Gastrocnemius medialis (tissue), 4 donors: Measurements from ENCODE around the gene SLC35F6. TPM values are rescaled to one million over a fixed set of nuclear protein-coding genes. Genes with fewer than 3 reads are reported as not detected.
A peak's percentile ranks its signal among the peaks of the same experiment; 100 is the strongest.

Experiments
- ATAC-seq, 2 donors: fragments of 150-250 bp; one replicate each; pipeline ENCODE4 v1.9.1; 2016
- DNase-seq, 2 donors: peaks; one replicate each; pipeline ENCODE4 v3.0.0-alpha.2; 2019
- H3K27ac ChIP-seq, 4 donors: fragments of 200-600 bp; sonication (generic); 1 replicate in 1 of 4; 2 replicates in 3 of 4; pipeline ENCODE4 v1.5.1; 2016 to 2018; ENCODE audit warnings: mild to moderate bottlenecking in 2 of 4, moderate library complexity in 1 of 4
- H3K27me3 ChIP-seq, 3 donors: fragments of 200-600 bp; sonication (generic) in 2 of 3; 1 replicate in 1 of 3; 2 replicates in 2 of 3; pipeline versions ENCODE4 v1.5.1 to v1.6.0; 2016 to 2019; ENCODE audit warnings: mild to moderate bottlenecking in 1 of 3, moderate library complexity in 1 of 3
- H3K36me3 ChIP-seq, 2 donors: fragments of 200-600 bp; sonication (generic) in 1 of 2; one replicate each; pipeline ENCODE4 v1.5.1; 2017 to 2018
- H3K4me1 ChIP-seq, 2 donors: fragments of 200-600 bp; sonication (generic) in 1 of 2; one replicate each; pipeline ENCODE4 v1.5.1; 2016 to 2017; ENCODE audit warnings: mild to moderate bottlenecking in 2 of 2
- H3K4me3 ChIP-seq, 4 donors: fragments of 200-600 bp; sonication (generic) in 3 of 4; 1 replicate in 1 of 4; 2 replicates in 3 of 4; pipeline ENCODE4 v1.5.1; 2016 to 2019; ENCODE audit warnings: mild to moderate bottlenecking in 2 of 4
- H3K9me3 ChIP-seq, 3 donors: fragments of 200-600 bp; sonication (generic) in 2 of 3; 1 replicate in 1 of 3; 2 replicates in 2 of 3; pipeline ENCODE4 v1.5.1; 2016 to 2019
- POLR2A ChIP-seq, 2 donors: fragments of 450-650 bp; IDR thresholded peaks; one replicate each; pipeline ENCODE4 v1.6.1; 2017; ENCODE audit warnings: antibody characterized with exemption in 2 of 2, mild to moderate bottlenecking in 2 of 2, moderate library complexity in 2 of 2
- in situ Hi-C, 4 donors: fragments of 200-750 bp; cut with MboI; loops; one replicate each; pipeline versions ENCODE4 v1.15.0 to v1.8.0; 2017; ENCODE audit warnings: low sequenced_read_pairs in 4 of 4
- intact Hi-C: fragments of 100-400 bp; cut with DNase I; formaldehyde crosslinking; loops from one replicate; pipeline ENCODE4 v1.15.1; 2023; ENCODE audit warnings: low total_unique reads
- total RNA-seq, 4 donors: library from RNA; depleted of rRNA; stranded (reverse); fragments of >200 nt; gene quantifications; one replicate each; pipeline versions ENCODE4 v1.1.0 to v1.2.3, GENCODE V29; 2016
- TF ChIP-seq, protein P1 (sequence below), 5 experiments: fragments of 450-650 bp in 3 of 5; fragments of 200-600 bp in 2 of 5; sonication (generic) in 2 of 5; IDR thresholded peaks in 4 of 5; conservative IDR thresholded peaks in 1 of 5; 1 replicate in 4 of 5; 2 replicates in 1 of 5; pipeline ENCODE4 v1.5.1; 2016 to 2019; ENCODE audit warnings: antibody characterized with exemption in 5 of 5, mild to moderate bottlenecking in 3 of 5, moderate library complexity in 3 of 5

SLC35F6 gene
- total RNA-seq, 4 donors from 2014 or later = 37.8 to 54.5 (median 45.9) TPM

DNA sequence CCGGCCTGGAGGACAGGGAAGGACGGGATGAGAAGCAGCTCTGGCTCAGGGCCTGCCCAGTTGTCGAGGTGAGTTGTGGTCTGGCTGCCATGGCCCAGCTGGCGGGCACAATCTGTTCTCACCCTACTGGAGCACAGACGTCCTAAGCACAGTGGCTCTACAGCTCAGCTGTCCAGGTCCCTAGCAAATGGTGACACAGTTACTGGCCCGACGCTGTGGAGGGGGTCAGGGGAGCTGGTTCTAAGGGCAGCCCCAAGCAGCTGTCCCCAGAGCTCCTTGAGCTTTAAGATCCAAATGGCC is 38.6 kb upstream of the SLC35F6 start:
- Histone ChIP-seq H3K36me3 (no peaks in the 10 kb centered on the region), H3K27ac (peak overlapping the region; percentile 64 to 91 (median 80)), H3K4me3 (no peak overlapping the region), H3K27me3 (peaks cover 0 to 7% (median 3%) of the 10 kb centered on the region in 3 donors), H3K4me1 (peaks cover 29 to 50% of the 10 kb centered on the region in 2 donors), H3K9me3 (no peaks in the 10 kb centered on the region)
- ATAC-seq = peak; percentile 57
- intact Hi-C loops = no loop called here
- in situ Hi-C loops = no loop called here
- TF ChIP-seq, protein P1, sequence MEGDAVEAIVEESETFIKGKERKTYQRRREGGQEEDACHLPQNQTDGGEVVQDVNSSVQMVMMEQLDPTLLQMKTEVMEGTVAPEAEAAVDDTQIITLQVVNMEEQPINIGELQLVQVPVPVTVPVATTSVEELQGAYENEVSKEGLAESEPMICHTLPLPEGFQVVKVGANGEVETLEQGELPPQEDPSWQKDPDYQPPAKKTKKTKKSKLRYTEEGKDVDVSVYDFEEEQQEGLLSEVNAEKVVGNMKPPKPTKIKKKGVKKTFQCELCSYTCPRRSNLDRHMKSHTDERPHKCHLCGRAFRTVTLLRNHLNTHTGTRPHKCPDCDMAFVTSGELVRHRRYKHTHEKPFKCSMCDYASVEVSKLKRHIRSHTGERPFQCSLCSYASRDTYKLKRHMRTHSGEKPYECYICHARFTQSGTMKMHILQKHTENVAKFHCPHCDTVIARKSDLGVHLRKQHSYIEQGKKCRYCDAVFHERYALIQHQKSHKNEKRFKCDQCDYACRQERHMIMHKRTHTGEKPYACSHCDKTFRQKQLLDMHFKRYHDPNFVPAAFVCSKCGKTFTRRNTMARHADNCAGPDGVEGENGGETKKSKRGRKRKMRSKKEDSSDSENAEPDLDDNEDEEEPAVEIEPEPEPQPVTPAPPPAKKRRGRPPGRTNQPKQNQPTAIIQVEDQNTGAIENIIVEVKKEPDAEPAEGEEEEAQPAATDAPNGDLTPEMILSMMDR (IDR thresholded peaks at IDR 0.05 in 4 of 5, conservative IDR thresholded peaks at IDR 0.05 in 1 of 5) = no peak
- no peak for TF ChIP-seq POLR2A (IDR thresholded peaks at IDR 0.05)
- peak; percentile 76 to 95 for DNase-seq

DNA sequence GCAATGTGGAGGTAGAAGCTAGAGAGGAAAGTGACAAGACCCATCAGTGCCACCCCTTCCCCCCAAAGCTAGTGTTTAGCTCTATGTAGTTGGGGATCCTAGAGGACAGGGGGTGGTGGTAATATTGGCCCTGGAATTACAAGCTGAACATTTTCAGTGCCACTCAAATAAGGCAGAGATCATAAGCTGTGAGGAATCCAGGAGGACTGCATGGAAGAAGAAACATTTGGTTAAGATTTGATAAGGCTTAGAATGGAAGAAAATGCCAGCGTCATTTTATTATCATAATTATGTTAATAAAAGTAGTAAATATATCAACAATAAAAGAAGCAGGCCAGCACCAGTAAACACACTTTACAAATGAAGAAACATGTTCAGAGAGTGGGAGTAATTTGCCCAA is 37.9 kb upstream of the SLC35F6 start:
- peak overlapping the region in 3 of 4 donors; percentile 72 to 91 (median 89) for H3K27ac ChIP-seq
- intact Hi-C loops = no loop called here

DNA sequence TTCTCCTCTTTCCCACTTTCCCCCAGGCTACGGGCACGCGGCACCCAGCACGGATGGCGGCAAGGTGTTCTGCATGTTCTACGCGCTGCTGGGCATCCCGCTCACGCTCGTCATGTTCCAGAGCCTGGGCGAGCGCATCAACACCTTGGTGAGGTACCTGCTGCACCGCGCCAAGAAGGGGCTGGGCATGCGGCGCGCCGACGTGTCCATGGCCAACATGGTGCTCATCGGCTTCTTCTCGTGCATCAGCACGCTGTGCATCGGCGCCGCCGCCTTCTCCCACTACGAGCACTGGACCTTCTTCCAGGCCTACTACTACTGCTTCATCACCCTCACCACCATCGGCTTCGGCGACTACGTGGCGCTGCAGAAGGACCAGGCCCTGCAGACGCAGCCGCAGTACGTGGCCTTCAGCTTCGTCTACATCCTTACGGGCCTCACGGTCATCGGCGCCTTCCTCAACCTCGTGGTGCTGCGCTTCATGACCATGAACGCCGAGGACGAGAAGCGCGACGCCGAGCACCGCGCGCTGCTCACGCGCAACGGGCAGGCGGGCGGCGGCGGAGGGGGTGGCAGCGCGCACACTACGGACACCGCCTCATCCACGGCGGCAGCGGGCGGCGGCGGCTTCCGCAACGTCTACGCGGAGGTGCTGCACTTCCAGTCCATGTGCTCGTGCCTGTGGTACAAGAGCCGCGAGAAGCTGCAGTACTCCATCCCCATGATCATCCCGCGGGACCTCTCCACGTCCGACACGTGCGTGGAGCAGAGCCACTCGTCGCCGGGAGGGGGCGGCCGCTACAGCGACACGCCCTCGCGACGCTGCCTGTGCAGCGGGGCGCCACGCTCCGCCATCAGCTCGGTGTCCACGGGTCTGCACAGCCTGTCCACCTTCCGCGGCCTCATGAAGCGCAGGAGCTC is 36.2 kb upstream of the SLC35F6 start:
- intact Hi-C loops (no loop called here), in situ Hi-C loops (no loop called here)
- H3K36me3 ChIP-seq = no peaks in the 10 kb centered on the region
- ATAC-seq (no peak), DNase-seq (no peak)
- H3K27ac ChIP-seq = no peak overlapping the region
- no peak overlapping the region for H3K4me3 ChIP-seq
- peaks cover 25 to 31% of the 10 kb centered on the region in 2 donors for H3K4me1 ChIP-seq
- no peaks in the 10 kb centered on the region for H3K9me3 ChIP-seq
- TF ChIP-seq POLR2A (IDR thresholded peaks at IDR 0.05) = no peak
- TF ChIP-seq, protein P1 (IDR thresholded peaks at IDR 0.05 in 4 of 5, conservative IDR thresholded peaks at IDR 0.05 in 1 of 5) = peak; percentile 3 to 38 (median 36)
- peaks cover 0 to 7% (median 3%) of the 10 kb centered on the region in 3 donors for H3K27me3 ChIP-seq

More for the DNA sequence above, 37.9 kb upstream of the SLC35F6 start:
- ATAC-seq (no peak), DNase-seq (no peak)
- peaks cover 25 to 43% of the 10 kb centered on the region in 2 donors for H3K4me1 ChIP-seq
- in situ Hi-C loops = no loop called here
- H3K27me3 ChIP-seq = peaks cover 0 to 7% (median 3%) of the 10 kb centered on the region in 3 donors
- TF ChIP-seq, protein P1 (IDR thresholded peaks at IDR 0.05 in 4 of 5, conservative IDR thresholded peaks at IDR 0.05 in 1 of 5) = no peak
- no peak for TF ChIP-seq POLR2A (IDR thresholded peaks at IDR 0.05)
- no peak overlapping the region for H3K4me3 ChIP-seq
- H3K9me3 ChIP-seq = no peaks in the 10 kb centered on the region
- no peaks in the 10 kb centered on the region for H3K36me3 ChIP-seq

DNA sequence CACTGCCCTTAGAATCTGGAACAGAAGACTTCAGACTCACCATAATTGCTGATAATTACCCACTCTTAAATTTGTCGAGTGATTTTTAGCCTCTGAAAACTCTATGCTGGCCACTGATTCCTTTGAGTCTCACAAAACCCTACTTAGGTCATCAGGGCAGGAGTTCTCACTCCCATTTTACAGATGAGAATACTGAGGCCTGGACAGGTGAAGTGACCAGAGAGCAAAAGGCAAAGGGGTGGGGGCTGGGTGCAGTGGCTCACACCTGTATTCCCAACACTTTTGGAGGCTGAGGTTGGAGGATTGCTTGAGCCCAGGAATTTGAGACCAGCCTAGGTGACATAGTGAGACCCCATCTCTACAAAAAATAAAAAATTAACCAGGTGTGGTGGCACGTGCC is 34.8 kb upstream of the SLC35F6 start:
- in situ Hi-C loops = no loop called here
- Histone ChIP-seq H3K9me3 (no peaks in the 10 kb centered on the region), H3K27me3 (peaks cover 0 to 7% (median 3%) of the 10 kb centered on the region in 3 donors), H3K27ac (no peak overlapping the region), H3K36me3 (no peaks in the 10 kb centered on the region), H3K4me3 (no peak overlapping the region), H3K4me1 (peaks cover 15 to 19% of the 10 kb centered on the region in 2 donors)
- DNase-seq (no peak), ATAC-seq (no peak)
- TF ChIP-seq POLR2A (IDR thresholded peaks at IDR 0.05) = no peak
- TF ChIP-seq, protein P1 (IDR thresholded peaks at IDR 0.05 in 4 of 5, conservative IDR thresholded peaks at IDR 0.05 in 1 of 5) = no peak
- intact Hi-C loops = no loop called here
